Activated gamma-delta T cell treated with Interleukin-2 at 50 U/mL for 16 hours (primary cell): Measurements from ENCODE around the gene BRD9.
"Not testable (repeated sequence)": the region's sequence is repeated elsewhere in the genome, so short reads cannot be mapped to it uniquely, and the experiment has no call there.

ENCODE experiments used
- DNase-seq: peaks from one replicate; pipeline ENCODE4 v3.0.0-alpha.2; 2020

Gene BRD9

GRCh38 chr5:856531-857425, 35.8 kb downstream of the BRD9 start:
- no peak for DNase-seq

GRCh38 chr5:855771-856530, 36.6 kb downstream of the BRD9 start:
- no peak for DNase-seq

GRCh38 chr5:854966-855743, 37.4 kb downstream of the BRD9 start:
- DNase-seq = no peak

- no peak for DNase-seq
Measured at GRCh38 chr5:854217-854616, 38.4 kb downstream of the BRD9 start.

GRCh38 chr5:853416-854090, 39.0 kb downstream of the BRD9 start:
- not testable (repeated sequence) for DNase-seq

- DNase-seq = no peak
Measured at GRCh38 chr5:852431-853401, 39.9 kb downstream of the BRD9 start.

- no peak for DNase-seq
Measured at GRCh38 chr5:852018-852417, 40.6 kb downstream of the BRD9 start.

- no peak for DNase-seq
Measured at GRCh38 chr5:851553-851952, 41.0 kb downstream of the BRD9 start.

GRCh38 chr5:851076-851475, 41.5 kb downstream of the BRD9 start:
- peak; percentile 1 for DNase-seq

- peak; percentile 0 for DNase-seq
Measured at GRCh38 chr5:850511-851006, 42.0 kb downstream of the BRD9 start, which contains the start of gene ZDHHC11. ZDHHC11 (minus strand) TSS chr5:850986; CDS start chr5:850602, 384 bp downstream.

- no peak for DNase-seq
Measured at GRCh38 chr5:849651-850301, 42.8 kb downstream of the BRD9 start.

GRCh38 chr5:848671-849111, 43.9 kb downstream of the BRD9 start:
- DNase-seq = no peak

GRCh38 chr5:847736-848135, 44.9 kb downstream of the BRD9 start:
- not testable (repeated sequence) for DNase-seq

GRCh38 chr5:847212-847611, 45.4 kb downstream of the BRD9 start:
- not testable (repeated sequence) for DNase-seq

GRCh38 chr5:846602-847091, 46.0 kb downstream of the BRD9 start:
- peak; percentile 2 for DNase-seq

GRCh38 chr5:845676-846601, 46.7 kb downstream of the BRD9 start:
- DNase-seq = not testable (repeated sequence)

GRCh38 chr5:845031-845675, 47.4 kb downstream of the BRD9 start:
- DNase-seq = peak; percentile 3

- not testable (repeated sequence) for DNase-seq
Measured at GRCh38 chr5:844426-844825, 48.2 kb downstream of the BRD9 start.
